Measurements from ENCODE around the gene RAB31.
A peak's percentile ranks its signal among the peaks of the same experiment; 100 is the strongest.

The RAB31 gene

GRCh38 chr18:9738266-9738969 is 30.3 kb downstream of the RAB31 start:
- DNase-seq (ENCODE audit: low spot score) = no peak

DNA sequence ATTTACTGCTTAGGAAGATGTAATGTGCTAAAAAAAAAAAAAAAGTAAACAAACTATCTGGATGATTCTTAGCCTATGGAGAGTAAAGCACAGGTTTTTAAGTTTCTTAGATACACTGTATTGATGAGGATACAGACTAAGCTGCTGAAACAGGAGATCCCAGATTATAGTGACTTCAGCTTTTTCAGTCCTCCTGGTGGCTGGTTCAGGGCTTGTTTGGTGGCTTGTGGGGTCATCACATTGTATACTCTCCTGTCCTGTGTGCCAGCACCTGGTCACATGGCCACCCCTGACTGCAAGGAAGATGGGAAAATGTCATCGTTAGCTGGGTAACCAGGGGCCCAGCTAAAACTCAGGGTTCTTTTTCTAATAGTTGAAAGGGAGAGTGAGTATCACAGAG is 31.4 kb downstream of the RAB31 start:
- no peak for DNase-seq (ENCODE audit: low spot score)

DNA sequence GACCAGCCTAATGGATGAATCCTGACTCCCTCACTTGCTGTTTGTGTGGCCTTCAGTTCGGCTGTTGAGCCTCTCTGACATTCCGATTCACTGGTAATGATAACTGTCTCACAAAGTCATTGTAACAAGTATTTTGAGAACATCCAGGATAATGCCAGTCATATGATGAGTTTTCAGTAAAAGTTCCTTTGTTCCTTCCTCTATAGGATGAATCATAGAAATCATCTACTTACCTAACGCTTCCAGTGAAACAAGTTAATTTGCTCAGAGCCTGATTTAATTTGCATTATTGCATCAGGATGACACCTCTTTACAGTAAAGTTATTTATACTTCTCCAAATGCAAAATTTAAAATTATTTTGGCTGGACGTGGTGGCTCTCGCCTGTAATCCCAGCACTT is 32.0 kb downstream of the RAB31 start:
- no peak for DNase-seq (ENCODE audit: low spot score)

GRCh38 chr18:9741406-9741792 is 33.3 kb downstream of the RAB31 start:
- DNase-seq (ENCODE audit: low spot score) = no peak

DNA sequence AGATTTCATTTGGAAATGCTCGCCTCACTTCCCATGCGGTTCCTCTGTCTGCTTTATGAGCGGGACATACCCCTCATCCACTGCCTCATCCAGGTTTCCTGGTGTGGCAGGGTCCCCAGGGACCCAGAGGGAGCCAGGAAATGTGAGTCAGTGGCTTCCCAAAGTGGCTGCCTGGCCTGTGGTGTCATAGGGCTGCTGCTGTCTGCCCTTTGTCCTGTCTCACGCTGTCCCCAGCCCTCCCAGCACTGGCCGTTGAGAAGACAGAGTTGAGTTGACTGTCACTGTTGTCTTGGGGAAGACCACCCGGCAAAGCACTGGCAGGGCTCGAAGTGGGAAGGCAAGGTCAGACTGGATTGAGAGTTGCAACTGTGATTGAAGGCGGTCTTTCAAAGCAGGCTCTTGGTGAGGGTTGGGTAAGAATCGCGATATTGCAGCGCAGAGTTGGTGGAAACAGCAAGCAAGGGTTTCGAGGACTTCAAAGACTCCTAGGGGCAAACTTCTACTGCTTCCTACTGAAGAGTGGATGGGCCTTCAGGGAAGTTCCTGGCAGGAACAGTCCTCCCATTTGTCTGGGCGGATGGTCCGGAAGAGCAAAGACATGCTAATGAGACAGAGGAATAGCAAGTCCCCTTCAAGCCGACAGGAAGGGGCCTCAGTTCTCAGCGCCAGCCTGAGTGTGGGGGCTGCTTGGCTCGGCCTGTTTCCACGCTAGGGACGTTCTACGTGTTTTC is 33.9 kb downstream of the RAB31 start:
- DNase-seq (ENCODE audit: low spot score) = no peak

DNA sequence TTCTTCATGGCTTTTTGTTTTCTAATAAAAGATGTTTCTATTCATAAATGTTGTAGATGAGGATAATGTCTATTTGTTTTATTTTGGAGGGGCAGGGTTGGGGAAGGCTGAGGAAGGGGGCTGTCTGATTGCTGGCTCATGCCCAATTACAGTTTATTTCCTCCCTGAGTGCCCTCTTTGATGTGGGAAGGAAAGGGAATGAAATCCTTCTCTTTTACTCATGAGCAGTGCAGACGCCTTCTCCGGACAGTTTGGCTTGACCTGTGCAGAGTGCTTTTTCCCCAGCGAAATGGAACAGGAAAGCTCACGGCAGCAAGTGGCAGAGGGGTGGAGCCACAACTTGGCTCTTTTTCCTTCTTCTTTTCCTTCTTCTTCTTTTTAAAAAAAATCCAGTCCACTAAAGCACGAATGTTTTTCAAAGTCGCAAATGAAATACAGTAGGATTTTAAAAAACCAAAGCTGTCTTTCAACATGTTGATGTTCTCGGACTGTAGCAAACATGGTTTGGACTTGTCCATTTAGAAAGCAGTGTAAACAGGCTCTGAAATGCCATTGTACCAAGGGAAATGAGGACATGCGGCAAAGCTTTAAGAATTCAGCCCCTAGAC is 34.5 kb downstream of the RAB31 start:
- DNase-seq (ENCODE audit: low spot score) = no peak

DNA sequence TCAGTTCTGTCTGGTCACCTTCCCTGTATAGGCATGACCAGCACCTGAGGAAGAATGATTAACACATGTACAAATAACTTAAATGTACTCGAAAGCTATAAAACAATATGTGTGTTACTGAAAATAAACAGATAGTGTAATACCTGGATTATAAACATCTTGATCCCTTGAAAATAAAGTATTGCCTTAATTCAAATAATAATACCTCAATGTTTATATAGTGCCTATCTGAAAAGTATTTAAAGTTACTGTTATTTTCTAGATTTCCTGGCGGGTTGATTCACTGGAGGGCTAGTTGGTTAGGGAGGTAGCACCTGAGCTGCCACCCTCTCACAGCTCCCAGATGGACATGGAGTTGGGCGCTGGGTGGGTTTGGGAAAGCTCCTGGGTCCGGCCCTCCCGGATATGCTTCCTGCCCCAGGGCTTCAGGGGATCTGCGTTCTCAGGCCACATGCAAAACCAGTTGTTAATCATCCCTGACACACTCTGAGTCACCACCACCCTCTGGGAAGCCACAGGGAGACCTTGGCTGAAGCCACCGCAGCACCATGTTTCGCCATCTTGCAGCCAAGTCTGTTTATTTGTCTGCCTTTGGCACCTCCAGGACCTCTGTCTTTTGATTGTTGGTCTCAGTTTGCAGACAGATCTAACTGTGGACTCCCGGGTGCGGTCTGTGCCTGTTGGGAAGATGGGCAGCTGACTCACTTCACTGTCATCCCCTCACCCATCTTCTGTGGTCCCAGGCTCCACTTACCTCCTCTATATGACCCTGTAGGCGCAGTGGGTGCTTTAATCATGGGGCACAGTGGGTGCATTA is 35.3 kb downstream of the RAB31 start:
- DNase-seq (ENCODE audit: low spot score) = peak; percentile 86

DNA sequence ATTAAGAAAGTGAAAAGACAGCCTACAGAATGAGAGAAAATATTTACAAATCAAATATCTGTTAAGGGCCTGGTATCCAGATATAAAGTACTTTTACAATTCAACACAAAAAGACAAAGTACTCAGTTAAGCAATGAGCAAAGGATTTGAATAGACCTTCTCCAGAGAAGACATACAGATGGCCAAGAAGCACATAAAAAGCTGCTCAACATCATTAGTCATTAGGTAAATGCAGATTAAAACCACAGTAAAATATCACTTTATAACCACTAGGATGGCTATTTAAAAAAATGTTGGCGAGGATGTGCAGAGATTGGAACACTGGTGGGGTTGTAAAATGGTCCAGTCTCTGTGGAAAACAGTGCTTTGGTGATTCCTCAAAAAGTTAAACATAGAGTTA is 38.9 kb downstream of the RAB31 start:
- DNase-seq (ENCODE audit: low spot score) = no peak

DNA sequence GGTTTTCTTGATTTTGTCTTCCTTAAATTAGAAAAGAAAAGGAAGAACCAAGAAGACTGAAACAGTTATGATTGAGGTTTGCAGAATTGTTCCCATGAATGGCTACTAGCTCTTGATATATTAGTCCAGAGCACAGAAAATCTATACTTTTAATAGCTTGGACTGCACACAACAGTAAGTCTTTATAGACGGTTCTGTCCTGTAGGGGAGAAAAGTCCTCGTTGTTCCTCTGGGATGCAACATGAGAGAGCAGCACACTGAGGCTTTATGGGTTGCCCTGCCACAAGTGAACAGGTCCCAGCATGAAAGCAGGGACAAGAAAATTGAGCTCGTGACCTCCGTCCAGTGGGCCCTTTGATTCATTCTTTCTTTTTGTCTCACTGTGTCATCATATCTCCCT is 41.5 kb downstream of the RAB31 start:
- no peak for DNase-seq (ENCODE audit: low spot score)

GRCh38 chr18:9750112-9750511 is 42.0 kb downstream of the RAB31 start:
- DNase-seq (ENCODE audit: low spot score) = no peak

DNA sequence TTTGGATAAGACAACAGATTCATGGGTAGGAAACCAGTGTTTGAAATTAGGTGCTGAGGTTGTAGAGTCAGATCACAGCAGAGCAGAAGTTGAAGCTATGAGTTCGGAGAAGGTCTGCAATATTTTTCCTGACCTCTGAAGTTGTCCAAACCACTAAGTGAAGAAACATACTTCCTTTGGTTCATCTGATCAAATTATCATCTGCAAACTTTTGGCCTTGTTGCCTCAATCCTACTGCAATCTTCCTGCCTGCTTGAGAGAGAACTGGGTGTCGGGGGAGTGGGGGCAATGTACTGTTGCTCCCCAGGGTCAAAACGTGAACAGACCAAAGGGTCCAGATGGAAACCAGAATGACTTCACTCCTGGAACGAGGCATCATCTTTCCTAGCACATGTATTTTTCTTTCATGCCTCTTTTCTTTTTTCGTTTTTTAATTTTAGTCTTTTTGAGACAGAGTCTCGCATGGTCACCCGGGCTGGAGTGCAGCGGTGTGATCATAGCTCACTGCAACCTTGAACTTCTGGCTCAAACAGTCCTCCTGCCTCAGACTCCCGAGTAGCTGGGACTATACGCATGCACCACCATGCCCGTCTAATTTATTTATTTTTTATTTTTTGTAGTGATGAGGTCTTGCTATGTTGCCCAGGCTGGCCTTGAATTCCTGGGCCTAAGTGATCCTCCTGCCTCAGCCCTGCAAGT is 42.7 kb downstream of the RAB31 start:
- no peak for DNase-seq (ENCODE audit: low spot score)

DNA sequence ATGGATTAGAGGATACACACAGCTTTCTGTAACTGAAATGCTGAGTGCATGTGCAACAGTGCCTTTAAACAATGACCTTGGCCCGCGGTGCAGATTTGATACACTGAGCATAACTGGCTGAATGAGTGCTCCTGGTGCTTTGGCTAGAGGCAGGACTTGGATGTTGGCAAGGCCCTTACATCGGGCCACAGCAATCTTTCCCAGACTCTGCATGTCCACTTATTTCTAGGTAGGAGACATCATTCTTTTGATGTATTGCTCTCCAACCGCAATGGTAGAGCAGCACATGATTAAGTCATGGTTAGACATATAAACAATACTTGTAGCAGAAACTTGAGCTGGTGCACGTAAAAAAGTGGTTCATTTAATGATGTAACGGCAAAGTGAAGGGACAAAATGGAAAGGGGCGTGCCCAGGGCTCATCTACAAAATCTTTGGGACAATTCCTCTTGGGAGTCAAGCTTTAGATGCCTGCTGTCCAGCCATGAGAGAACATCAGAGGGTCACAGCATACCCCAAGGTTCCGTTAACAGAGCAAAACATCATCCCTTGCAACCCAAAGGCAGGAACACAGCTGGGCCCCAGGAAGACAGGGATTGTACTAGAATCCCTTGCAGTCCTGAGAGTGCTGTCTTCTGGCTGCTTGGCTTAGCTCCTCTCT is 43.4 kb downstream of the RAB31 start:
- DNase-seq (ENCODE audit: low spot score) = no peak

DNA sequence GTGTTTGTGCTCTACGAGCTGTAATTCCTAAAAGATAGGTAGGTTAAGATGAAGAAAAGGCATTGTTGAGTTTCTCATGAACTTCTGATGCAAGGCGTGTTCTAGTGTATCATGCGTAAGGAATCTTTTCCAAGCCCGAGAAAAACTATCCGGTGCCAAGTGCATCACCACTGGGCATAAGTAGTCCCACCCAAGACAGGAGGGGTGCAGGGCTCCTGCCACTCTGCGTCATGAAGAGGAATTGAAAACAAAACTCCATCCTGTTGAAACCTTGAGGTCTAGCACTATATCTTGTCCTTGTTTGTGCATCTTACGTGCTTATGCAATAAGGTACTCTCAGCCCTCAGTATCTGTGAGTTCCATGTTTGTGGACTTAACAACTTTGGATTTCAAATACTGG is 45.7 kb downstream of the RAB31 start:
- DNase-seq (ENCODE audit: low spot score) = no peak

- no peak for DNase-seq (ENCODE audit: low spot score)
Observed at GRCh38 chr18:9755110-9755509, 47.0 kb downstream of the RAB31 start.

DNA sequence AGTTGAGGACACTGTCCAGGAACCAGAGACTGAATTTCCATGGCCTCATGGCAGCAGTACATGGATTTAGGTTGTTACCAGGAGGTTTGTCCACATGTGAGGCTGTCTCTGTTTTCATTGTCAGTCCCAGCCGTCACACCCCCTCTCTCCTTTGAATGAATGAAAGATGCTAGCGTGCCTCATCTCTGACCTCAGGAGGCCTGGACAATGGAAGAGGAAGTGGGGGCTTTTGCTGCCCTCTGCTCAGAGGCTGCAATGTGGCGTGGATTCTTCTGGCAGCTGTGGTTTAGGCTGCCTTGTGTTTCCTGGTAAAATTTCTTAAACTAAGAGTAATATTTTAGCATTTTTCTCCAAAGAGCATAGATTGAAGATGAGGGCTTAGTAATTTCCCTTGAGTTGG is 47.5 kb downstream of the RAB31 start:
- no peak for DNase-seq (ENCODE audit: low spot score)

DNA sequence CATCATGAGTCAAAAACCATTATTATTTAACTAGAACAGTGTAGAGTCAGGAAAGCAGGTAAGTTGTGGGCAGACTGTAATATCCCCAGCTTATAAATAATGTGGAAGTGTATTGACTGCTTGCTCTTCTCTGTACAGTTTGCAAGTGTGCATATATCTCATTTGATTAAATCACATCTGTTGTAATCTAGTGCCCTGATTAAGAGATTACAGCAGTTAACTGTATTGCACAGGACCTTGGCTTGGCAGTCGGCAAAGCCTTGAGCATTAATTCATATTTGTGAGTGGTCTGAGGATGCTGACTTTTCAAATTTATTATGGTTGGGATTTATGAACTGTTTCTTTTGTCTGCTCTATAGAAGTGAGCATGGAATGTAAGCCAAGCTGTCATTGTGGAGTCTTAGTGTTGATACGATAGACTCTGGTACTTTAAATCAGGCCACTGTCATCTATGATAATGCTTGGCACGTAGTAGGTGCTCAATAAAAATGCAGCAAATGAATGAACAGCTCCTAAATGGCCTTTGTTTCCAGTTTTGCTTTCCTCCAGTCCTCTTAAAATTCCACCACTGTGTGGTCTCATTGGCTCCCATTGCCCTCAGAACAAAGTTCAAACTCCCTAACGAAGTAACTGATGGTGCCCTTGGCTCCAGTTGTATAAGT is 48.3 kb downstream of the RAB31 start:
- no peak for DNase-seq (ENCODE audit: low spot score)

DNA sequence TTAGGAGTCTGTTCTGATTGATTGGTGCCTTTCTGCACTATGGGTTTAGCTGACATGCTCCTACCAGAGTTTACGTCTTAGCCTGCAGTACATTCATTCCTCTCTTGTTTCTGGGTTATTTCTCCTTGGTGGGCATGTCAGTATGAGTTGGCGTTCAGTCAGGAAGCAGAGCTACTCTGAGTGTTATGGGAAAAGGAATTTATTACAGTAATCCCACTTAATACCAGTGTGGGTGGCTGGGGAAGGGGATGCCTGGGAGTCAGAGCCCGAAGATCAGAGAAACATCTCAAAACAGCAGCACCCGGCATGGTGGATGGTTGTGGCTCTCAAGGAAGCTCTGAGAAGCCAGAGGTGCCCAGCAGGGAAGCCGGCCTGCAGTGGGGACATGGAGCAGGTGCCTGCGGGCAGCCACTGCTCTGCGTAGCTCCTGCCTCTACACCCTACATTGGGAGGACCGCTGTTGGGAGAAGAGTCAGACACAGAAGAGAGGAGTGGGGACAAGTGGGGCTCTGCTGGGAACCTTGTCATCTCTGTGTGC is 48.9 kb downstream of the RAB31 start:
- no peak for DNase-seq (ENCODE audit: low spot score)

- DNase-seq (ENCODE audit: low spot score) = no peak
Observed at GRCh38 chr18:9757827-9758621, 49.9 kb downstream of the RAB31 start.

GRCh38 chr18:9758624-9759075 is 50.5 kb downstream of the RAB31 start:
- DNase-seq (ENCODE audit: low spot score) = no peak

DNA sequence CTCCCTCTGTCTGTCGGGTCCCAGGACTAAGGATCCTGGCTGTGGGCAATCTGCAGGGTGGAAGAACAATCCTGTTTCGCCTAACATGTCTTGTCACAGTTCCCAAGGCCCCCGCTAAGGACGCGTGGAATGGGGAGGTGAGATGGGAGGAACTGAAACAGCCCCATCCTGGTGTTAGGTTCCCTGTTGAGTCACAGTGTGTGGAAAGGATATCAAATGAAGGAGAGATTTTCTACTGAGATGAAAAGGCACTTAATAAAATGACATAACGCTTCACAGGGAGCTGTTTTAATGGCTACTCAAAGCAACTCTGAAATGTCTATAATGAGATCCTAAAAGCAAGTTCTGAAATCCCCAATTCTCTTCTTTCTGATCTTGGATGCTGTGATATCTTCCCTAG is 52.5 kb downstream of the RAB31 start:
- DNase-seq (ENCODE audit: low spot score) = no peak
